Right lobe of liver (tissue), 6 donors: ENCODE data around the gene PROM2. TPM values are rescaled to one million over a fixed set of nuclear protein-coding genes. Genes with fewer than 3 reads are reported as not detected.

Experiments used
- ATAC-seq, 4 donors: fragments of 200-7000 bp; cut with Tn5 transposase; one replicate each; pipeline ENCODE4 v1.9.1; 2020; ENCODE audit warnings: mild to moderate bottlenecking in 4 of 4, moderate library complexity in 4 of 4
- DNase-seq, 3 donors: peaks; one replicate each; pipeline ENCODE4 v3.0.0-alpha.2; 2020
- H3K27ac ChIP-seq, 3 donors: fragments of 200-600 bp; one replicate each; pipeline ENCODE4 v1.8.0; 2022
- H3K27me3 ChIP-seq, 2 donors: fragments of 200-600 bp; one replicate each; pipeline ENCODE4 v1.8.0; 2022
- H3K36me3 ChIP-seq, 4 donors: fragments of 200-600 bp; sonication (generic) in 1 of 4; one replicate each; pipeline versions ENCODE4 v1.5.1 to v1.8.0; 2017 to 2022; ENCODE audit warnings: control low read depth in 1 of 4
- H3K4me1 ChIP-seq, 4 donors: fragments of 200-600 bp; sonication (generic) in 1 of 4; one replicate each; pipeline versions ENCODE4 v1.5.1 to v1.8.0; 2017 to 2022; ENCODE audit warnings: control low read depth in 1 of 4
- H3K4me3 ChIP-seq, 3 donors: fragments of 200-600 bp; one replicate each; pipeline ENCODE4 v1.8.0; 2022
- H3K9me3 ChIP-seq, 4 donors: fragments of 200-600 bp; sonication (generic) in 1 of 4; one replicate each; pipeline versions ENCODE4 v1.5.1 to v1.8.0; 2017 to 2022; ENCODE audit warnings: control low read depth in 1 of 4
- POLR2A ChIP-seq: fragments of 450-650 bp; IDR thresholded peaks from one replicate; pipeline ENCODE4 v1.6.1; 2017; ENCODE audit warnings: antibody characterized with exemption, mild to moderate bottlenecking
- WGBS: methylation state at CpG from one replicate; pipeline ENCODE4 v1.1.6; 2018; ENCODE audit warnings: low coverage, low lambda C conversion rate; ENCODE audit not compliant: insufficient coverage; ENCODE audit errors: missing lambda C conversion rate; 5-methylcytosine and 5-hydroxymethylcytosine counted together
- intact Hi-C, 2 donors: fragments of 100-400 bp; cut with DNase I; formaldehyde crosslinking; loops; one replicate each; pipeline versions ENCODE4 v1.11.2 to v1.14.1; 2022
- total RNA-seq, 6 experiments: library from RNA; depleted of rRNA in 2 of 6; stranded (reverse); fragments of >200 nt in 2 of 6; fragmentation: NEBNext Ultra II Directional in 3 of 6; extraction: Animal tissue kit (Norgen Biotek cat#: 25700) in 3 of 6; gene quantifications; one replicate each; pipeline versions ENCODE4 v1.1.0 to v1.2.4, GENCODE V29; 2016 to 2023
- TF ChIP-seq, protein P1 (sequence below), 4 donors: fragments of 200-600 bp in 3 of 4; fragments of 450-650 bp in 1 of 4; IDR thresholded peaks; one replicate each; pipeline versions ENCODE4 v1.5.1 to v1.8.0; 2016 to 2022; ENCODE audit warnings: antibody characterized with exemption in 4 of 4, mild to moderate bottlenecking in 2 of 4
- donor health status: DM: no; HTN: yes; CAD: no.
- donor health status: DM: no; HTN: no; CAD: no.
- donor health status: DM: no; HTN: no; CAD: no.
- donor health status: DM: no; HTN: yes; CAD: no.
- donor health status: DM: no; HTN: yes; CAD: no.

The PROM2 gene
- total RNA-seq, 6 experiments from 2014 or later: 0.06 to 0.64 (median 0.43) TPM

DNA sequence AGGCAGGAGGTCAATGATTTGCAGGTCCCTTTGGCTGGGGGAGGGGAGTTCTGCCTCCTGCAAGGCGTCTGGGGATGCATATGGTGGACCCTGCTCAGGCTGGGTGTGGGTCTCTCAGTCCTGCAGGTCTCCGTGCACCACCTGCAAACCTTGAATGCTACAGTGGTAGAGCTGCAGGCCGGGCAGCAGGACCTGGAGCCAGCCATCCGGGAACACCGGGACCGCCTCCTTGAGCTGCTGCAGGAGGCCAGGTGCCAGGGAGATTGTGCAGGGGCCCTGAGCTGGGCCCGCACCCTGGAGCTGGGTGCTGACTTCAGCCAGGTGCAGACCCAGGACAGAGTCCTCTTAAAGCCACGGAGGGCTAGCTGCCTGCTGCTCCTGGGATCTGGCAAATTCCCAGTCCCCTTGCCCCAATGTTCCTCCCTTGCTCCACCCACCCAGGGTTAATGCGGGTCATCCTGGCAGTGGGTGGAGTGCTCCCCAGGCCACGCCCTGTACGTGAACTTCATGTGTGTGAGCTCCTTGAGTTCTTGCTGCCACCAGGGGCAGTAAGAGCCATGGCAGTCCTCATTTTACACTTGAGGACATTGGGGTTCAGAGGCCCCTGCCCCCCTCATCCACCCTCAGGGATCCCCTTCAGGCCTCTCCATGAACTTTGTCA is 3.1 kb downstream of the PROM2 start:
- no peak overlapping the region for H3K27ac ChIP-seq
- no CpG with 5 or more reads among the region's 11 CpGs for WGBS
- H3K36me3 ChIP-seq: no peaks in the 10 kb centered on the region
- ATAC-seq (peak in 3 of 4 donors; percentile 8 to 26 (median 12)), DNase-seq (peak; percentile 12 to 51 (median 40))
- H3K27me3 ChIP-seq: no peaks in the 10 kb centered on the region
- H3K9me3 ChIP-seq: no peaks in the 10 kb centered on the region
- no peaks in the 10 kb centered on the region for H3K4me1 ChIP-seq
- no peak for TF ChIP-seq POLR2A
- TF ChIP-seq, protein P1, sequence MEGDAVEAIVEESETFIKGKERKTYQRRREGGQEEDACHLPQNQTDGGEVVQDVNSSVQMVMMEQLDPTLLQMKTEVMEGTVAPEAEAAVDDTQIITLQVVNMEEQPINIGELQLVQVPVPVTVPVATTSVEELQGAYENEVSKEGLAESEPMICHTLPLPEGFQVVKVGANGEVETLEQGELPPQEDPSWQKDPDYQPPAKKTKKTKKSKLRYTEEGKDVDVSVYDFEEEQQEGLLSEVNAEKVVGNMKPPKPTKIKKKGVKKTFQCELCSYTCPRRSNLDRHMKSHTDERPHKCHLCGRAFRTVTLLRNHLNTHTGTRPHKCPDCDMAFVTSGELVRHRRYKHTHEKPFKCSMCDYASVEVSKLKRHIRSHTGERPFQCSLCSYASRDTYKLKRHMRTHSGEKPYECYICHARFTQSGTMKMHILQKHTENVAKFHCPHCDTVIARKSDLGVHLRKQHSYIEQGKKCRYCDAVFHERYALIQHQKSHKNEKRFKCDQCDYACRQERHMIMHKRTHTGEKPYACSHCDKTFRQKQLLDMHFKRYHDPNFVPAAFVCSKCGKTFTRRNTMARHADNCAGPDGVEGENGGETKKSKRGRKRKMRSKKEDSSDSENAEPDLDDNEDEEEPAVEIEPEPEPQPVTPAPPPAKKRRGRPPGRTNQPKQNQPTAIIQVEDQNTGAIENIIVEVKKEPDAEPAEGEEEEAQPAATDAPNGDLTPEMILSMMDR (IDR thresholded peaks at IDR 0.05): no peak
- intact Hi-C loops: no loop called here
- no peak overlapping the region for H3K4me3 ChIP-seq

DNA sequence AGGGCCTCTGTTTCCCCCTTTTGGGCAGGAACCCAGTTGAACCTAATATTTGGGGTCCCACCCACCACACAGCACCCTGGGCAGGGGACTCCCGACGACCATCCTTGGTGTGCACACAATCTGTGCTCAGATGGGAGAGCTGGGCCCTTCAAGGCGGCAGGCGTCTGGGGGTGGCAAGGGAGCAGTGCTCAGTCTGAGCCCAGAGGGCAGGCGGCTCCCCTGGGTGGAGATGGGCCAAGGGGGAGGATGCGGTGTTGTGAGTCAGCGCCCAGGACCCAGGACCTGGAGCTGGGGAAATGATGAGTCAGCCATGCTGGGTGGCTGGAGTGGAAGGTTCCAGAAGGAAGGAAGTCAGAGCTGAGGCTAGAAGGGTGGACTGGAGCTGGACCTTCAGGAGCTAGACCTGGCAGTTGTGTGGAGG is 3.8 kb downstream of the PROM2 start:
- 80% methylated on average over 1 of the region's 7 CpGs for WGBS
- no peak overlapping the region for H3K4me3 ChIP-seq
- TF ChIP-seq, protein P1 (IDR thresholded peaks at IDR 0.05): no peak
- no peak for TF ChIP-seq POLR2A
- peak in 2 of 3 donors; percentile 18 to 40 for DNase-seq
- peak in 1 of 4 donors; percentile 14 for ATAC-seq
- H3K9me3 ChIP-seq: no peaks in the 10 kb centered on the region
- H3K27me3 ChIP-seq: no peaks in the 10 kb centered on the region
- intact Hi-C loops: no loop called here
- H3K4me1 ChIP-seq: no peaks in the 10 kb centered on the region
- no peak overlapping the region for H3K27ac ChIP-seq
- no peaks in the 10 kb centered on the region for H3K36me3 ChIP-seq

DNA sequence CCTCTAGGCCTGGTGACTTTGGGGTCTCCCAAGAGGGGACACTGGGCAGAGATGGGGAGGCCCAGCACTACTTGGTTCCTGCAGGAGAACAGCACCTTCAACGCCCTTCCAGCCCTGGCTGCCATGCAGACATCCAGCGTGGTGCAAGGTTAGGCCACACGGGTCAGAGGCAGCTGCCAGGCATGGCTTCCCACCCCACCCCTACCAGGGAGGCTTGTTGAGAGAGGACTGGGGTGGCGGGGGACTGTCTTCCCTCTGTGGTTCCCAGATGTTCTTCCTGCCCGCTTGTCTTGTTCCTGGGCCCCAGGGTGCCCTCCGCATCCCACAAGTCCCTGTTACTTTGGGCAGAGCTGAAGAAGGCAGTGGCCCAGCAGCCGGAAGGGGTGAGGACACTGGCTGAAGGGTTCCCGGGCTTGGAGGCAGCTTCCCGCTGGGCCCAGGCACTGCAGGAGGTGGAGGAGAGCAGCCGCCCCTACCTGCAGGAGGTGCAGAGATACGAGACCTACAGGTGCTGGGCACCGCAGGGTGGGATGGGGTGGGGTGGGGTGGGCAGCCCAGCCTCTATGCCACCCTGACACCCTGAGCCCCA is 4.5 kb downstream of the PROM2 start:
- Histone ChIP-seq H3K4me3 (no peak overlapping the region), H3K9me3 (no peaks in the 10 kb centered on the region), H3K36me3 (no peaks in the 10 kb centered on the region), H3K27ac (no peak overlapping the region), H3K27me3 (no peaks in the 10 kb centered on the region), H3K4me1 (no peaks in the 10 kb centered on the region)
- ATAC-seq (no peak), DNase-seq (peak in 1 of 3 donors; percentile 40)
- intact Hi-C loops: no loop called here
- 100% methylated on average over 3 of the region's 12 CpGs for WGBS
- TF ChIP-seq, protein P1 (IDR thresholded peaks at IDR 0.05): no peak
- TF ChIP-seq POLR2A: no peak

DNA sequence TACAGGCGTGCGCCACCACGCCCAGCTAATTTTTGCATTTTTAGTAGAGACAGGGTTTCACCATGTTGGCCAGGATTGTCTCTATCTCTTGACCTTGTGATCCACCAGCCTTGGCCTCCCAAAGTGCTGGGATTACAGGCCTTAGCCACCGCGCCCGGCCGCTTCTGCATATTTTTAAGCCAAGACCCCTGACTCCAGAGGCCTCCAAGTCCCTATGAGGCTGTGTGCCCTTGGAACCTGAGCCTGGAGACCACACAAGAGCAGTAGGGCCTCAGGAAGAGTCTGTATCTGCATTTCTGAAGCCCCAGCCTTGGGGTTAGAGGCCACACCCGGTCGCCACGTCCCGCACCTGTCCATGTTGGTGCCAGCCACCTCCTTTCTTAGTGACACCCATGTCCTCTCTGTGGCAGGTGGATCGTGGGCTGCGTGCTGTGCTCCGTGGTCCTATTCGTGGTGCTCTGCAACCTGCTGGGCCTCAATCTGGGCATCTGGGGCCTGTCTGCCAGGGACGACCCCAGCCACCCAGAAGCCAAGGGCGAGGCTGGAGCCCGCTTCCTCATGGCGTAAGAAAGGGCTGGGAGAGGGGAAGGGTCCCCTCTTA is 5.3 kb downstream of the PROM2 start:
- intact Hi-C loops: no loop called here
- H3K4me3 ChIP-seq: no peak overlapping the region
- no peaks in the 10 kb centered on the region for H3K9me3 ChIP-seq
- 95% methylated on average over 4 of the region's 19 CpGs for WGBS
- H3K27ac ChIP-seq: no peak overlapping the region
- H3K4me1 ChIP-seq: no peaks in the 10 kb centered on the region
- no peak for TF ChIP-seq POLR2A
- no peaks in the 10 kb centered on the region for H3K27me3 ChIP-seq
- DNase-seq: peak in 1 of 3 donors; percentile 31
- no peaks in the 10 kb centered on the region for H3K36me3 ChIP-seq
- no peak for ATAC-seq

DNA sequence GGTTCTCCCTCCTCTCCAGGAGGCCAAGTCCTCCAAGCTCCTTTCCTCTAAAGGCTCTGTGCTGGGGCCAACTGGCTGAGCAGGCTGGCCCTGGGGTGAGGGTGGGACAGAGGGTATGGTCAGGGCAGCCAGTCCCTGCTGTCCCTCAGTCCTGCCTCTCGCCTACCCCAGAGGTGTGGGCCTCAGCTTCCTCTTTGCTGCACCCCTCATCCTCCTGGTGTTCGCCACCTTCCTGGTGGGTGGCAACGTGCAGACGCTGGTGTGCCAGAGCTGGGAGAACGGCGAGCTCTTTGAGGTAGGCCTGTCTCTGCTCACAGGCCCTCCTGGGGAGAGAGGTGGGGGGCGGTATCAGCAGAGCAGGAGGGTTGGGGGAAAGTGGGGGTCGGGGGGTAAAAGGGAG is 6.8 kb downstream of the PROM2 start:
- no peak overlapping the region for H3K27ac ChIP-seq
- no peak overlapping the region for H3K4me3 ChIP-seq
- ATAC-seq: no peak
- no peaks in the 10 kb centered on the region for H3K27me3 ChIP-seq
- H3K36me3 ChIP-seq: no peaks in the 10 kb centered on the region
- no peaks in the 10 kb centered on the region for H3K9me3 ChIP-seq
- no CpG with 5 or more reads among the region's 8 CpGs for WGBS
- intact Hi-C loops: no loop called here
- no peaks in the 10 kb centered on the region for H3K4me1 ChIP-seq
- DNase-seq: no peak
- TF ChIP-seq POLR2A: no peak
- TF ChIP-seq, protein P1 (IDR thresholded peaks at IDR 0.05): no peak
